ENCODE results near the gene HNRNPA3. TPM values are rescaled to one million over a fixed set of nuclear protein-coding genes. Genes with fewer than 3 reads are reported as not detected.

Gene HNRNPA3
- total and polyA plus RNA-seq, 8 donors, result 22.6 to 187 (median 95.2) TPM

DNA sequence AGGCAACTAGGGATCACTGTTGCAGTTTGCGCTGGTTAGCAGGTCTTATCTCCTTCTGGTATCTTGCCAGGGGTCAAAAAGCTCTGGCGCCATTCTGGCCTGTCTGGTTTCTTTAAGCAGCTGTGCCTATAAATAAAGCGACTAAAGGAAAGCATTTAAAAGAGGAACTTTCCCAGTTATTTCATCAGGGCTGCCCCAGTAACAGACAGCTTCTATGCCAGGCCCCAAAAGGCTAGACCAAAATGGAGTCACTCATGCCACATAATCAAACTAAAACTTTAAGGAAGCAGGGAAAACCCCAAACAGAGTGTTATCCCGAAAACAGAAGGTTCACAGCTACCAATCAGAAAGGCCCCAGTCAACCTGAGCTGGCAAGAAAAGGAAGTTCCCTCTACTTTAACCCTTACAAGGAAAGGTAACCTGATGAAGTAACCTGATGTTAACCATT is 41.2 kb upstream of the HNRNPA3 start:
- 27 to 47% (median 39%) methylated on average over 4 of the region's 4 CpGs for WGBS, 5 donors
- peak overlapping the region in 3 of 5 donors; percentile 16 to 51 (median 17) for H3K27ac ChIP-seq
- no peak overlapping the region for H3K4me3 ChIP-seq
- no peaks in the 10 kb centered on the region for H3K9me3 ChIP-seq
- H3K27me3 ChIP-seq, result no peaks in the 10 kb centered on the region
- no peak for TF ChIP-seq EP300 (IDR thresholded peaks at IDR 0.05)
- TF ChIP-seq POLR2A (IDR thresholded peaks at IDR 0.05), result no peak
- TF ChIP-seq, protein P1, sequence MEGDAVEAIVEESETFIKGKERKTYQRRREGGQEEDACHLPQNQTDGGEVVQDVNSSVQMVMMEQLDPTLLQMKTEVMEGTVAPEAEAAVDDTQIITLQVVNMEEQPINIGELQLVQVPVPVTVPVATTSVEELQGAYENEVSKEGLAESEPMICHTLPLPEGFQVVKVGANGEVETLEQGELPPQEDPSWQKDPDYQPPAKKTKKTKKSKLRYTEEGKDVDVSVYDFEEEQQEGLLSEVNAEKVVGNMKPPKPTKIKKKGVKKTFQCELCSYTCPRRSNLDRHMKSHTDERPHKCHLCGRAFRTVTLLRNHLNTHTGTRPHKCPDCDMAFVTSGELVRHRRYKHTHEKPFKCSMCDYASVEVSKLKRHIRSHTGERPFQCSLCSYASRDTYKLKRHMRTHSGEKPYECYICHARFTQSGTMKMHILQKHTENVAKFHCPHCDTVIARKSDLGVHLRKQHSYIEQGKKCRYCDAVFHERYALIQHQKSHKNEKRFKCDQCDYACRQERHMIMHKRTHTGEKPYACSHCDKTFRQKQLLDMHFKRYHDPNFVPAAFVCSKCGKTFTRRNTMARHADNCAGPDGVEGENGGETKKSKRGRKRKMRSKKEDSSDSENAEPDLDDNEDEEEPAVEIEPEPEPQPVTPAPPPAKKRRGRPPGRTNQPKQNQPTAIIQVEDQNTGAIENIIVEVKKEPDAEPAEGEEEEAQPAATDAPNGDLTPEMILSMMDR (IDR thresholded peaks at IDR 0.05), result no peak
- TF ChIP-seq POLR2AphosphoS5 (IDR thresholded peaks at IDR 0.05), result no peak
- DNase-seq, result peak; percentile 46 to 69
- intact Hi-C loops (cut with DNase I; ENCODE audit: low total_unique reads), result no loop called here
- peaks cover 0 to 35% (median 20%) of the 10 kb centered on the region in 4 donors for H3K4me1 ChIP-seq
- H3K36me3 ChIP-seq, result no peaks in the 10 kb centered on the region

DNA sequence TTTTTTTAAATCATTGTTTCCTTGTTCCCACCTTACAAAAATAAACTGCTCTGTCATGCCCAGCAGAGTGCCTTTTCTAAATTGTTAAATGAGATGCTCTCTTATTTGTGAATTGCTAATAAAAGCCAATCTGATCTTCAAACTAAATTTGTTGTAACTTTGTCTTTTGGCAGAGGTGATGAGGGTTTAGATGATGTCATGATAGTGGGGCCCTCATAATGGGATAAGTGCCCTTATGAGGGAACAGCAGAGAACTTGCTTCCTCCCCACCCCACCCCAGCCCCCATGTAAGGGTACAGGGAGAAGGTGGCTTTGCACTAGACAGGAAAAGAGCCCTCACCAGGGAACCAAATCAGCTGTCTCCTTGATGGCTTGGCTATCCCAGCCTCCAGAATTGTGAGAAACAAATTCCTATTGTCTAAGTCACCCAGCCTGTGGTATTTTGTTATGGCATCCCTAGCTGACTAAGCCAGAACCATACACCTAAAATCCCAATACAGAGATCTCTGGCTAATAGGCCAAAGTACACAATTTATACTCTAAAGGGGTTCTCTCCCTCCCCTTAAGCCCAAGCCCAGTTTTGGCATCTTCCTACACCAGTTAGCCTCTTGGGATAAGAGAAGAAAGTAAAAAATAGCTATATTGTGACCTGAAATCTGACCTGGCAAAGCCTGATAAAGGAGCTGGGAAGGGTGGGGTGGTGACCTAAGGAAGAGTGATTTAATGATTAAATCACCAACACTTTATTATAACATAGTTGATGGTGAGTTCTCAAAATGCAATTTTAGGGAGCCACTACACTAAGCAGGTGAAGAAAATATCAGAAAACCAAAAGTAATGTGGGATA is 40.3 kb upstream of the HNRNPA3 start:
- peaks cover 0 to 33% (median 17%) of the 10 kb centered on the region in 4 donors for H3K4me1 ChIP-seq
- H3K27ac ChIP-seq, result peak overlapping the region in 2 of 5 donors; percentile 16 to 51
- H3K4me3 ChIP-seq, result no peak overlapping the region
- no peaks in the 10 kb centered on the region for H3K27me3 ChIP-seq
- no peaks in the 10 kb centered on the region for H3K36me3 ChIP-seq
- DNase-seq, result no peak
- intact Hi-C loops (cut with DNase I; ENCODE audit: low total_unique reads), result no loop called here
- no peaks in the 10 kb centered on the region for H3K9me3 ChIP-seq
- TF ChIP-seq POLR2A (IDR thresholded peaks at IDR 0.05) (no peak), POLR2AphosphoS5 (IDR thresholded peaks at IDR 0.05) (no peak), EP300 (IDR thresholded peaks at IDR 0.05) (no peak)
- TF ChIP-seq, protein P1 (IDR thresholded peaks at IDR 0.05), result no peak

DNA sequence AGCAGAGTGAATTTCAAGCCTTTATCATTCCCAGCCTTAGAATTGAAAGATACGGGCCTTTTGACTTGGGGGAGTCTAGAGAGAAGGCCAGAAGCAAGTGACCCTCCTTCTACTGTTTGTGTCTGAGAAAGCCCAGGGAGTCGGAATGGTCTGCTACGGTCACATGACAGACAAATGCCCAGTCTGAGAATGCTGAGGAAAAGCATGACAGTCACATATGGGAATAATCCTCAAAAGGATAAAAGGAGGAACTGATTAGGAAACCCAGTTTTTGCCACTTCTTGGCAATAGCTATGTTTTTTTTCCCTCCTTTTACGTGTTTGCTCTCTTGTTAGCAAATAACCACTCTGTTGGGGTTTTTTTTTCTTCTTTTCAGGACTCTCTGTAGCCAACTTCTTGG is 38.1 kb upstream of the HNRNPA3 start:
- Histone ChIP-seq H3K27me3 (no peaks in the 10 kb centered on the region), H3K27ac (no peak overlapping the region), H3K36me3 (no peaks in the 10 kb centered on the region), H3K9me3 (no peaks in the 10 kb centered on the region), H3K4me1 (peaks cover 0 to 32% (median 17%) of the 10 kb centered on the region in 4 donors), H3K4me3 (no peak overlapping the region)
- no peak for TF ChIP-seq POLR2A (IDR thresholded peaks at IDR 0.05)
- no peak for TF ChIP-seq EP300 (IDR thresholded peaks at IDR 0.05)
- no peak for TF ChIP-seq POLR2AphosphoS5 (IDR thresholded peaks at IDR 0.05)
- TF ChIP-seq, protein P1 (IDR thresholded peaks at IDR 0.05), result no peak
- 58 to 75% (median 61%) methylated on average over 4 of the region's 4 CpGs for WGBS, 5 donors
- DNase-seq, result no peak
- intact Hi-C loops (cut with DNase I; ENCODE audit: low total_unique reads), result no loop called here

DNA sequence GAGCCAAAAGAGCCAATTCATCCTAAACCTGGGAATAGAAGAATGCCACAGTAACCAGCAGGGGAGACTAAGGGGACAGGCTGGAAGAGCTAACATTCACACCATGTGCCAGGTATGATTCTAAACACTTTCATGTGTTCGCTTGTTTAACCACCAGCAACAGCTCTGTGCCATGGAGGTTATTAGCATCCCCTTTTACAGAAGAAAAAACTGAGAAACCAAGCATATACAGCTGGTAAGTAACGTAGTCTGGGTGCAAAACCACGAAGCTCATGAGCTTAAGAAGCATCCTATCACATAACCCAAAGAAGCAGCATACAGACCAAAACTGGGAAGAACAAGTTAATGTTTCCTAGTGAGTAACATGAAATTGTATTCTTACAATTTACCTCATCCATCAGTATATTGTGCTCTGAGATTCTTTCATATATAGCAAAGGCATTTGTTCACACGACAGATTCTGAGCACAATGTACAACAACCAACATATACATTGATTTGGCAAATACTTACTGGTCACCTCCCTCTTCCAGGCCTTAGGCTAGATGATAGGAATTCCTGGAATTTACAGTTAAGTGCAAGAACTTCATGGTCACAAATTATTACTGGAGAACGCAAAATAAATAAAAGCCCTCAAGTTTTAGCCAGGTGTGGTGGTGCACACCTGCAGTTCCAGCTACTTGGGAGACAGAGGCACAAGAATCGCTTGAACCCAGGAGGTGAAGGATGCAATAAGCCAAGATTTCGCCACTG is 36.5 kb upstream of the HNRNPA3 start:
- Histone ChIP-seq H3K27me3 (no peaks in the 10 kb centered on the region), H3K4me3 (no peak overlapping the region), H3K4me1 (peaks cover 0 to 16% (median 7%) of the 10 kb centered on the region in 4 donors), H3K36me3 (no peaks in the 10 kb centered on the region), H3K27ac (no peak overlapping the region), H3K9me3 (no peaks in the 10 kb centered on the region)
- intact Hi-C loops (cut with DNase I; ENCODE audit: low total_unique reads), result no loop called here
- no peak for DNase-seq
- WGBS, 5 donors, result 87 to 95% (median 90%) methylated on average over 7 of the region's 7 CpGs
- TF ChIP-seq POLR2AphosphoS5 (IDR thresholded peaks at IDR 0.05), result no peak
- no peak for TF ChIP-seq POLR2A (IDR thresholded peaks at IDR 0.05)
- TF ChIP-seq EP300 (IDR thresholded peaks at IDR 0.05), result no peak
- TF ChIP-seq, protein P1 (IDR thresholded peaks at IDR 0.05), result no peak
